B cell (primary cell): ENCODE results near the gene NTN4.
"Not testable (repeated sequence)": the region's sequence is repeated elsewhere in the genome, so short reads cannot be mapped to it uniquely, and the experiment has no call there.

Experiments used
- EZH2 ChIP-seq: IDR thresholded peaks from 2 replicates; pipeline ENCODE4 v1.6.1; 2012; ENCODE audit warnings: borderline replicate concordance, low read depth, mild to moderate bottlenecking, moderate library complexity, low read length; ENCODE audit not compliant: insufficient read depth, poor library complexity, severe bottlenecking
- TF ChIP-seq, protein P1 (sequence below): fragments of 200-600 bp; IDR thresholded peaks from one replicate; pipeline ENCODE4 v1.8.0; 2022; ENCODE audit warnings: antibody characterized with exemption, mild to moderate bottlenecking

DNA sequence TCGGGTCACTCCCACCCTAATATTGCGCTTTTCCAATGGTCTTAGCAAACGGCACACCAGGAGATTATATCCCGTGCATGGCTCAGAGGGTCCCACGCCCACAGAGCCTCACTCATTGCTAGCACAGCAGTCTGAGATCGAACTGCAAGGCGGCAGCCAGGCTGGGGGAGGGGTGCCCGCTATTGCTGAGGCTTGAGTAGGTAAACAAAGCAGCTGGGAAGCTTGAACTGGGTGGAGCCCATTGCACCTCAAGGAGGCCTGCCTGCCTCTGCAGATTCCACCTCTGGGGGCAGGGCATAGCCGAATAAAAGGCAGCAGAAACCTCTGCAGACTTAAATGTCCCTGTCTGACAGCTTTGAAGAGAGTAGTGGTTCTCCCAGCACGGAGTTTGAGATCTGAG, 15.1 kb downstream of the NTN4 start:
- TF ChIP-seq, protein P1, sequence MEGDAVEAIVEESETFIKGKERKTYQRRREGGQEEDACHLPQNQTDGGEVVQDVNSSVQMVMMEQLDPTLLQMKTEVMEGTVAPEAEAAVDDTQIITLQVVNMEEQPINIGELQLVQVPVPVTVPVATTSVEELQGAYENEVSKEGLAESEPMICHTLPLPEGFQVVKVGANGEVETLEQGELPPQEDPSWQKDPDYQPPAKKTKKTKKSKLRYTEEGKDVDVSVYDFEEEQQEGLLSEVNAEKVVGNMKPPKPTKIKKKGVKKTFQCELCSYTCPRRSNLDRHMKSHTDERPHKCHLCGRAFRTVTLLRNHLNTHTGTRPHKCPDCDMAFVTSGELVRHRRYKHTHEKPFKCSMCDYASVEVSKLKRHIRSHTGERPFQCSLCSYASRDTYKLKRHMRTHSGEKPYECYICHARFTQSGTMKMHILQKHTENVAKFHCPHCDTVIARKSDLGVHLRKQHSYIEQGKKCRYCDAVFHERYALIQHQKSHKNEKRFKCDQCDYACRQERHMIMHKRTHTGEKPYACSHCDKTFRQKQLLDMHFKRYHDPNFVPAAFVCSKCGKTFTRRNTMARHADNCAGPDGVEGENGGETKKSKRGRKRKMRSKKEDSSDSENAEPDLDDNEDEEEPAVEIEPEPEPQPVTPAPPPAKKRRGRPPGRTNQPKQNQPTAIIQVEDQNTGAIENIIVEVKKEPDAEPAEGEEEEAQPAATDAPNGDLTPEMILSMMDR: not testable (repeated sequence)
- not testable (repeated sequence) for TF ChIP-seq EZH2
